Vagina (tissue), 2 donors: ENCODE data around the gene YOD1. TPM values are rescaled to one million over a fixed set of nuclear protein-coding genes. Genes with fewer than 3 reads are reported as not detected.

ENCODE experiments used
- DNase-seq, 2 donors: peaks; one replicate each; pipeline ENCODE4 v3.0.0-alpha.2; 2017; ENCODE audit errors: extremely low spot score in 2 of 2
- H3K27ac ChIP-seq: fragments of 200-600 bp; sonication (generic); one replicate; pipeline ENCODE4 v1.5.1; 2019
- H3K27me3 ChIP-seq: fragments of 200-600 bp; sonication (generic); one replicate; pipeline ENCODE4 v1.5.1; 2019
- H3K36me3 ChIP-seq, 2 donors: fragments of 200-600 bp; sonication (generic); one replicate each; pipeline ENCODE4 v1.5.1; 2017 to 2019
- H3K4me1 ChIP-seq: fragments of 200-600 bp; sonication (generic); one replicate; pipeline ENCODE4 v1.5.1; 2019
- H3K4me3 ChIP-seq, 2 donors: fragments of 200-600 bp; sonication (generic); 1 replicate in 1 of 2; 2 replicates in 1 of 2; pipeline ENCODE4 v1.5.1; 2016 to 2019
- H3K9me3 ChIP-seq: fragments of 200-600 bp; sonication (generic); one replicate; pipeline ENCODE4 v1.5.1; 2019
- CTCF ChIP-seq, 3 experiments: fragments of 450-650 bp in 2 of 3; fragments of 200-600 bp in 1 of 3; sonication (generic) in 1 of 3; IDR thresholded peaks; one replicate each; pipeline ENCODE4 v1.5.1; 2017 to 2019; ENCODE audit warnings: antibody characterized with exemption in 3 of 3, mild to moderate bottlenecking in 2 of 3, moderate library complexity in 2 of 3
- POLR2A ChIP-seq, 2 donors: fragments of 450-650 bp; IDR thresholded peaks; one replicate each; pipeline ENCODE4 v1.6.1; 2017; ENCODE audit warnings: antibody characterized with exemption in 2 of 2, mild to moderate bottlenecking in 2 of 2, moderate library complexity in 2 of 2
- POLR2AphosphoS5 ChIP-seq, 2 donors: sonication (generic); formaldehyde crosslinking; IDR thresholded peaks; one replicate each; pipeline ENCODE4 v1.9.0; 2017; ENCODE audit warnings: antibody characterized with exemption in 2 of 2, mild to moderate bottlenecking in 2 of 2, low read depth in 1 of 2; ENCODE audit not compliant: insufficient read depth in 1 of 2
- intact Hi-C: fragments of 100-400 bp; cut with DNase I; formaldehyde crosslinking; loops from one replicate; pipeline ENCODE4 v1.15.1; 2023
- total RNA-seq: library from RNA; depleted of rRNA; stranded (reverse); fragments of >200 nt; gene quantifications from one replicate; pipeline ENCODE4 v1.2.3, GENCODE V29; 2016

Gene YOD1
- total RNA-seq, 1 donor from 2014 or later: 25.3 TPM

- intact Hi-C loops: no loop called here
- no peak for TF ChIP-seq POLR2A (IDR thresholded peaks at IDR 0.05)
- no peak for TF ChIP-seq POLR2AphosphoS5 (IDR thresholded peaks at IDR 0.05; ENCODE audit: insufficient read depth in 1 of 2, low read depth in 1 of 2)
- TF ChIP-seq CTCF (IDR thresholded peaks at IDR 0.05): no peak
- H3K36me3 ChIP-seq: peaks cover 0 to 51% of the 10 kb centered on the region in 2 donors
- no peaks in the 10 kb centered on the region for H3K9me3 ChIP-seq
- no peak overlapping the region for H3K27ac ChIP-seq
- no peak for DNase-seq
- H3K4me1 ChIP-seq: no peaks in the 10 kb centered on the region
- H3K27me3 ChIP-seq: no peaks in the 10 kb centered on the region
- no peak overlapping the region for H3K4me3 ChIP-seq
These were observed 16.7 kb upstream of the YOD1 start for GRCh38 chr1:207067665-207068064.

GRCh38 chr1:207067185-207067584, 16.2 kb upstream of the YOD1 start:
- no peaks in the 10 kb centered on the region for H3K27me3 ChIP-seq
- no peaks in the 10 kb centered on the region for H3K4me1 ChIP-seq
- no peak for TF ChIP-seq POLR2AphosphoS5 (IDR thresholded peaks at IDR 0.05; ENCODE audit: insufficient read depth in 1 of 2, low read depth in 1 of 2)
- TF ChIP-seq CTCF (IDR thresholded peaks at IDR 0.05): no peak
- TF ChIP-seq POLR2A (IDR thresholded peaks at IDR 0.05): no peak
- H3K27ac ChIP-seq: no peak overlapping the region
- no peaks in the 10 kb centered on the region for H3K9me3 ChIP-seq
- H3K4me3 ChIP-seq: no peak overlapping the region
- peaks cover 0 to 46% of the 10 kb centered on the region in 2 donors for H3K36me3 ChIP-seq
- intact Hi-C loops: no loop called here
- no peak for DNase-seq

- intact Hi-C loops: no loop called here
- H3K4me1 ChIP-seq: no peaks in the 10 kb centered on the region
- H3K27me3 ChIP-seq: no peaks in the 10 kb centered on the region
- H3K27ac ChIP-seq: no peak overlapping the region
- DNase-seq: no peak
- no peak overlapping the region for H3K4me3 ChIP-seq
- TF ChIP-seq CTCF (IDR thresholded peaks at IDR 0.05) (no peak), POLR2AphosphoS5 (IDR thresholded peaks at IDR 0.05; ENCODE audit: insufficient read depth in 1 of 2, low read depth in 1 of 2) (no peak), POLR2A (IDR thresholded peaks at IDR 0.05) (no peak)
- H3K9me3 ChIP-seq: no peaks in the 10 kb centered on the region
- peaks cover 0 to 38% of the 10 kb centered on the region in 2 donors for H3K36me3 ChIP-seq
These were observed 13.6 kb upstream of the YOD1 start for GRCh38 chr1:207064561-207064960.

- no peak for DNase-seq
- H3K27ac ChIP-seq: no peak overlapping the region
- TF ChIP-seq CTCF (IDR thresholded peaks at IDR 0.05): no peak
- no peak for TF ChIP-seq POLR2AphosphoS5 (IDR thresholded peaks at IDR 0.05; ENCODE audit: insufficient read depth in 1 of 2, low read depth in 1 of 2)
- TF ChIP-seq POLR2A (IDR thresholded peaks at IDR 0.05): no peak
- H3K27me3 ChIP-seq: no peaks in the 10 kb centered on the region
- H3K9me3 ChIP-seq: no peaks in the 10 kb centered on the region
- H3K4me3 ChIP-seq: no peak overlapping the region
- intact Hi-C loops: no loop called here
- peaks cover 0 to 22% of the 10 kb centered on the region in 2 donors for H3K36me3 ChIP-seq
- H3K4me1 ChIP-seq: no peaks in the 10 kb centered on the region
These were observed 12.0 kb upstream of the YOD1 start for GRCh38 chr1:207063014-207063413.

- Histone ChIP-seq H3K9me3 (no peaks in the 10 kb centered on the region), H3K4me3 (no peak overlapping the region), H3K36me3 (peaks cover 0 to 14% of the 10 kb centered on the region in 2 donors), H3K27ac (no peak overlapping the region), H3K27me3 (no peaks in the 10 kb centered on the region), H3K4me1 (no peaks in the 10 kb centered on the region)
- no peak for DNase-seq
- TF ChIP-seq CTCF (IDR thresholded peaks at IDR 0.05) (no peak), POLR2A (IDR thresholded peaks at IDR 0.05) (no peak), POLR2AphosphoS5 (IDR thresholded peaks at IDR 0.05; ENCODE audit: insufficient read depth in 1 of 2, low read depth in 1 of 2) (no peak)
- intact Hi-C loops: no loop called here
These were observed 11.1 kb upstream of the YOD1 start for GRCh38 chr1:207062058-207062457.
